Mucosa of stomach (tissue), 1 donor: ENCODE measurements around the gene DPYD.

Experiments used
- H3K27me3 ChIP-seq: one replicate; pipeline ENCODE4 v1.7.0; 2013; ENCODE audit warnings: mild to moderate bottlenecking, low read length; ENCODE audit not compliant: control insufficient read depth, insufficient read depth
- H3K36me3 ChIP-seq: one replicate; pipeline ENCODE4 v1.7.0; 2013; ENCODE audit warnings: low read length; ENCODE audit not compliant: control insufficient read depth, insufficient read depth
- H3K4me1 ChIP-seq: one replicate; pipeline ENCODE4 v1.7.0; 2013; ENCODE audit warnings: mild to moderate bottlenecking, low read length; ENCODE audit not compliant: control insufficient read depth, insufficient read depth
- H3K4me3 ChIP-seq: one replicate; pipeline ENCODE4 v1.7.0; 2013; ENCODE audit warnings: low read length
- H3K9ac ChIP-seq: one replicate; pipeline ENCODE4 v1.7.0; 2013; ENCODE audit warnings: mild to moderate bottlenecking, low read length, moderate library complexity
- H3K9me3 ChIP-seq: one replicate; pipeline ENCODE4 v1.7.0; 2013; ENCODE audit warnings: mild to moderate bottlenecking, low read length, moderate library complexity; ENCODE audit not compliant: control insufficient read depth
- donor health status: Pancreatic carcinoma.

DPYD gene

GRCh38 chr1:97654876-97655585 is 265.8 kb downstream of the DPYD start:
- Histone ChIP-seq H3K27me3 (peaks cover 16% of the 10 kb centered on the region), H3K36me3 (no peaks in the 10 kb centered on the region), H3K9ac (no peak overlapping the region), H3K4me3 (no peak overlapping the region), H3K4me1 (no peaks in the 10 kb centered on the region), H3K9me3 (no peaks in the 10 kb centered on the region)

- H3K4me1 ChIP-seq: no peaks in the 10 kb centered on the region
- peaks cover 16% of the 10 kb centered on the region for H3K27me3 ChIP-seq
- H3K9me3 ChIP-seq: no peaks in the 10 kb centered on the region
- H3K4me3 ChIP-seq: no peak overlapping the region
- H3K36me3 ChIP-seq: no peaks in the 10 kb centered on the region
- H3K9ac ChIP-seq: no peak overlapping the region
Measured at GRCh38 chr1:97651250-97651649, 269.6 kb downstream of the DPYD start.

- H3K9ac ChIP-seq: no peak overlapping the region
- H3K9me3 ChIP-seq: no peaks in the 10 kb centered on the region
- no peaks in the 10 kb centered on the region for H3K36me3 ChIP-seq
- H3K4me1 ChIP-seq: no peaks in the 10 kb centered on the region
- peaks cover 7% of the 10 kb centered on the region for H3K27me3 ChIP-seq
- no peak overlapping the region for H3K4me3 ChIP-seq
Measured at GRCh38 chr1:97649591-97649990, 271.2 kb downstream of the DPYD start.

GRCh38 chr1:97647776-97648175 is 273.1 kb downstream of the DPYD start:
- Histone ChIP-seq H3K36me3 (no peaks in the 10 kb centered on the region), H3K27me3 (peaks cover 6% of the 10 kb centered on the region), H3K9ac (no peak overlapping the region), H3K4me1 (no peaks in the 10 kb centered on the region), H3K9me3 (no peaks in the 10 kb centered on the region), H3K4me3 (no peak overlapping the region)

- Histone ChIP-seq H3K4me3 (no peak overlapping the region), H3K9me3 (no peaks in the 10 kb centered on the region), H3K4me1 (no peaks in the 10 kb centered on the region), H3K27me3 (no peaks in the 10 kb centered on the region), H3K9ac (no peak overlapping the region), H3K36me3 (no peaks in the 10 kb centered on the region)
Measured at GRCh38 chr1:97646071-97646470, 274.8 kb downstream of the DPYD start.

- Histone ChIP-seq H3K9me3 (no peaks in the 10 kb centered on the region), H3K4me3 (no peak overlapping the region), H3K9ac (no peak overlapping the region), H3K4me1 (peaks cover 4% of the 10 kb centered on the region), H3K27me3 (peaks cover 4% of the 10 kb centered on the region), H3K36me3 (no peaks in the 10 kb centered on the region)
Measured at GRCh38 chr1:97640677-97641076, 280.2 kb downstream of the DPYD start.

- no peaks in the 10 kb centered on the region for H3K9me3 ChIP-seq
- H3K27me3 ChIP-seq: peaks cover 4% of the 10 kb centered on the region
- no peaks in the 10 kb centered on the region for H3K36me3 ChIP-seq
- H3K4me1 ChIP-seq: peaks cover 4% of the 10 kb centered on the region
- no peak overlapping the region for H3K4me3 ChIP-seq
- H3K9ac ChIP-seq: no peak overlapping the region
Measured at GRCh38 chr1:97636941-97637340, 283.9 kb downstream of the DPYD start.

GRCh38 chr1:97634758-97635157 is 286.1 kb downstream of the DPYD start:
- Histone ChIP-seq H3K36me3 (no peaks in the 10 kb centered on the region), H3K9ac (no peak overlapping the region), H3K4me1 (no peaks in the 10 kb centered on the region), H3K4me3 (no peak overlapping the region), H3K9me3 (no peaks in the 10 kb centered on the region), H3K27me3 (peaks cover 4% of the 10 kb centered on the region)

GRCh38 chr1:97632776-97633175 is 288.1 kb downstream of the DPYD start:
- Histone ChIP-seq H3K4me1 (no peaks in the 10 kb centered on the region), H3K4me3 (no peak overlapping the region), H3K9me3 (no peaks in the 10 kb centered on the region), H3K36me3 (no peaks in the 10 kb centered on the region), H3K27me3 (peaks cover 4% of the 10 kb centered on the region), H3K9ac (no peak overlapping the region)

- Histone ChIP-seq H3K4me1 (no peaks in the 10 kb centered on the region), H3K27me3 (peaks cover 4% of the 10 kb centered on the region), H3K4me3 (no peak overlapping the region), H3K9ac (no peak overlapping the region), H3K9me3 (no peaks in the 10 kb centered on the region), H3K36me3 (no peaks in the 10 kb centered on the region)
Measured at GRCh38 chr1:97632075-97632474, 288.8 kb downstream of the DPYD start.

GRCh38 chr1:97630948-97631347 is 289.9 kb downstream of the DPYD start:
- no peak overlapping the region for H3K4me3 ChIP-seq
- peaks cover 2% of the 10 kb centered on the region for H3K27me3 ChIP-seq
- no peaks in the 10 kb centered on the region for H3K4me1 ChIP-seq
- no peaks in the 10 kb centered on the region for H3K36me3 ChIP-seq
- H3K9ac ChIP-seq: no peak overlapping the region
- H3K9me3 ChIP-seq: no peaks in the 10 kb centered on the region

- H3K4me3 ChIP-seq: no peak overlapping the region
- no peaks in the 10 kb centered on the region for H3K27me3 ChIP-seq
- no peaks in the 10 kb centered on the region for H3K36me3 ChIP-seq
- H3K9me3 ChIP-seq: no peaks in the 10 kb centered on the region
- no peak overlapping the region for H3K9ac ChIP-seq
- H3K4me1 ChIP-seq: no peaks in the 10 kb centered on the region
Measured at GRCh38 chr1:97630281-97630680, 290.6 kb downstream of the DPYD start.

GRCh38 chr1:97623220-97623619 is 297.6 kb downstream of the DPYD start:
- Histone ChIP-seq H3K36me3 (no peaks in the 10 kb centered on the region), H3K27me3 (no peaks in the 10 kb centered on the region), H3K9ac (no peak overlapping the region), H3K9me3 (no peaks in the 10 kb centered on the region), H3K4me3 (no peak overlapping the region), H3K4me1 (no peaks in the 10 kb centered on the region)
